OCI-LY1 (cell line): ENCODE data around the gene ACVR1B.

Experiments
- CTCF ChIP-seq: fragments of 200-600 bp; sonication (generic), shearing (Covaris generic); IDR thresholded peaks from 2 replicates; pipeline ENCODE4 v1.5.1; 2017; ENCODE audit warnings: mild to moderate bottlenecking, antibody characterized with exemption, low read length, moderate library complexity, mixed read lengths
- EZH2 ChIP-seq: fragments of 200-600 bp; sonication (generic), shearing (Covaris generic); IDR thresholded peaks from 2 replicates; pipeline ENCODE4 v1.8.0; 2017; ENCODE audit warnings: borderline replicate concordance, mixed run types, mild to moderate bottlenecking, antibody characterized with exemption, low read length, moderate library complexity, mixed read lengths

GRCh38 chr12:51907083-51907855 lies 44.2 kb upstream of the ACVR1B start, which contains the start of gene ACVRL1:
- TF ChIP-seq CTCF (no peak), EZH2 (no peak)
